Right hindlimb (tissue), 1 donor: ENCODE measurements around the gene SPINK4.

Experiments
- DNase-seq: peaks from one replicate; pipeline ENCODE4 v3.0.0-alpha.2; 2018

SPINK4 gene

DNA sequence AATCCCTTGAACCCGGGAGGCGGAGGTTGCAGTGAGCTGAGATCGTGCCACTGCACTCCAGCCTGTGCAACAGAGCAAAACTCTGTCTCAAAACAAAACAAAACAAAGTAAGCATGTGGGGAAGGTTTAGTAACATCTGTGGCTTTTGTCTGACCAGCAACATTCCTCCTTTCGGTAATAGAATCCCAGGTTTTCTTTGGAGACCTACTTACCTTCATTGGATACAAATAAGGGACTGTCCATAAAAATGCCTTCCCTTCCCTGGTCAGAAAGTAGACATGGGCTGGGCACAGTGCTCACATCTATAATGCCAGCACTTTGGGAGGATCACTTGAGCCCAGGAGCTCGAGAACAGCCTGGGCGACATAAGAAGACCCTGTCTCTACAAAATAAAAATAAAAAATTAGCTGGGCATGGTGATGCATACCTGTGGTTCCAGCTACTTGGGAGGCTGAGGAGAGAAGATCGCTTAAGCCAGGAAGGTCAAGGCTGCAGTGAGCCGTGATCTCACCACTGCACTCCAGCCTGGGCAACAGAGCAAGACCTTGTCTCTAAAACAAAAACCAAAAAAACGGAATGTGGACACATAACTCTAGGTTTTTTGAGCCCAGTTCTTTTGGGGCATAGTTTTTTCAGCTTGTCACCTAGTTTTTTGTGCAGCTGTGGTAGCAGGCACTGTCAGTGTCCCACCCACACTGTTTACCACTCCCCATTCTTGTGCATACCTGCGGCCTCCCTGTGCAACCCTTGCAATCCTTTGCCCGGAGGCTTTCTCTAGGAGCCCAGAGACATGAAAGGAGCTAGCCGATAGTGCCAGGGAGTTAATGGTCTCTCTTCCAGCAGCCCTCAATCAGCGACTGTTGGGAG, 9.0 kb upstream of the SPINK4 start:
- no peak for DNase-seq

DNA sequence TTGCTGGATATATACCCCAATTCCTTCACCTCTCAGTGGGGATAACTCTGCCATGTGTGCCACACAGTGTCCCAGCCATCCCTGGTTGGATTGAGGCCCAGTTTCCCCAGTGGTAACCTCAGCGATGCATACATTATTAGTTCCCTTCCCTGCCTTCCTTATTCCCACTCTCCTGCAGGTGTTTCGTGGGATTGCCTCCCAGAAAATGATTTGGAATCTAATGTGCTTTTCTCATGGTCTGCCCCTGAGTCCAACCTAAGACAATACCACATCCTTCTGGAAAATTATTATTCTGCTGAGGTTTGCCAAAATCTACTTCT, 8.4 kb upstream of the SPINK4 start:
- DNase-seq = no peak

- no peak for DNase-seq
Measured at GRCh38 chr9:33232815-33233214, 7.2 kb upstream of the SPINK4 start.

GRCh38 chr9:33233626-33234342, 6.2 kb upstream of the SPINK4 start:
- no peak for DNase-seq

- no peak for DNase-seq
Measured at GRCh38 chr9:33234511-33235467, 5.2 kb upstream of the SPINK4 start.

- DNase-seq = no peak
Measured at GRCh38 chr9:33236571-33236970, 3.4 kb upstream of the SPINK4 start.

DNA sequence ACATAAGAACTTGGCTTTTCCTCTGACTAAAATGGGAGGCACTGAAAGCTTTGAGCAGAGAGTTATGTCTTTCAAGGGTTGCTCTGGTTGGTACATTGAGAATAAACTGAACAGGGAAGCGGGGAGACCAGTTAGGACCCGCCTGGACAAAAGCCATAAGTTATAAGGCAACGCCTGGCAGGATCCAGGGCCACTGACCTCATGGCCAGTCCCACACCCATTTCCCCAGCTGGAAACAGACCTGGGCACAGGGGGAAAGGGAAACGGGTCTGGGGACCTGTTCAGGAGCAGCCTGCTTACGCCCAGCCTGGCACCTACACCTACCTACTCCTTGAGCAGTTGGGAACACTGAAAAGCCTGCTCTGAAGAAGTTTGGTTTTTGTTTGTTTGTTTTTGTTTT, 1.3 kb downstream of the SPINK4 start:
- DNase-seq = no peak

- DNase-seq = no peak
Measured at GRCh38 chr9:33242609-33243134, 2.7 kb downstream of the SPINK4 start.

GRCh38 chr9:33244137-33244784, 4.3 kb downstream of the SPINK4 start:
- no peak for DNase-seq

- no peak for DNase-seq
Measured at GRCh38 chr9:33245341-33245740, 5.4 kb downstream of the SPINK4 start.

GRCh38 chr9:33246269-33246860, 6.4 kb downstream of the SPINK4 start:
- no peak for DNase-seq

GRCh38 chr9:33248606-33249005, 8.6 kb downstream of the SPINK4 start:
- DNase-seq = no peak

GRCh38 chr9:33249087-33249658, 9.2 kb downstream of the SPINK4 start:
- DNase-seq = no peak

DNA sequence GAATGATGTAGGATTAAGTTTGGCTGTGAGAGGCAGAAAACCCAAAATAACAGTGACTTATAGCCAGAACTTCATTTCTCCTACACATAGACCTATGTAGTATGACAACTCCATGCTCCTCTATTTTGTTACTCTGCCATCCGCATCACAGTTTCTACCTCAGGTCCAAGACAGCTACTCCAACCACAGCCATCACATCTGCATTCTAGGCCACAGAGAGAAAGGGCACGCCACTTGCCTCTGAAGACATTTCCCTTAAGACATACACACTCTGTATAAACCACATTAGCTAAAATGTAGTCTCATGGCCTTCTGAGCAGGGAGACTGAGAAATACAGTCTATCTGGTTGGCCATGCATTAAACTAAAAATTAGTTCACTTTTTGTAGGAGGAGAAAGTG, 10.0 kb downstream of the SPINK4 start:
- no peak for DNase-seq

DNA sequence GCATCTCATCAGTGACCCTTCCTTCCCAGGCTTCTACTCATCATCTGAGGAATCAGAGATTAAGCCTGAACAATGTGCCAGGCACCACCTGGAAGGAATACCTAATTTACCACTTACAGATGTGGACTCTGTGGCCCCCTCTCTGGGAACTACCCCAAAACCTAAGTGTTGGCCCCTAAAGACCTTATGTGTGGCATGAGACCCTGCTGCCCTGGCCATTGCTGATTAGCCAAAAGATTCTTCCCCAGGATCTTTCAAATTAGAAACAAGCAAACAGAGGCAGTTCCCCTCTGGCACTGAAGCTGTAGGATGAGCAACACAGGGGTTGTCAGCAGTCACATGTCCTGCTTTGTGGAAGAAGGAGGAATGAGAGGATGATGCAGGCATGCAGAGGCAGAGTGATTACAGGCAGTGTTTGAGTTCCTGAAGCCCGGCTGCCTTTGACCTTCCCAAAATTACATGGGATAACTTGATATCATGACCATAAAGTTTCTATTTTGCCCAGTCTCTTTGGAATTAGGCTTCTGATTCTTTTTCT, 10.6 kb downstream of the SPINK4 start:
- DNase-seq = no peak

GRCh38 chr9:33254211-33254610, 14.2 kb downstream of the SPINK4 start:
- DNase-seq = no peak

GRCh38 chr9:33255014-33255413, 15.0 kb downstream of the SPINK4 start:
- no peak for DNase-seq

GRCh38 chr9:33255471-33255870, 15.5 kb downstream of the SPINK4 start:
- no peak for DNase-seq

DNA sequence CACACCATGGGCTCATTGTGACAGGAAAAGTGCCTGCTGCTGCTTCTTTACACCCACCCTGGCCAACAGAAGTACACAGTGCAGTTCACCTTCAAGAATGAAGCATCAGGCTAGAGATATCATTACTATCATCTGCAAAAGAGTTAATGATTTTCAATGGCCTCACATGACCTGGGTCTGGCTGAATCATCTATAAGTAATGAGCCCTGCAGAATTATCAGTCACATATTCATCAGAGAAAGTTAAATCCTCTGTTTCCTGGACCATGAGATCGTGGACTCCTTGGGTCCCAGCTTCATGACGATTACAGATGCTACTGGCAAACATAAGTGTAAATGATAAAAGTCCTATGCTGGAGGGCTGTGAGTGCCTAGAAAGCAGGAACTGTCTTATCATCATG, 16.3 kb downstream of the SPINK4 start:
- DNase-seq = no peak

- DNase-seq = no peak
Measured at GRCh38 chr9:33257276-33257675, 17.3 kb downstream of the SPINK4 start.

- DNase-seq = no peak
Measured at GRCh38 chr9:33260372-33260771, 20.4 kb downstream of the SPINK4 start.
